Body of pancreas (tissue), 4 donors: Measurements from ENCODE around the gene RRAGB.

Source experiments
- CTCF ChIP-seq, 7 experiments: fragments of 450-650 bp in 4 of 7; fragments of 200-600 bp in 3 of 7; sonication (generic) in 3 of 7; IDR thresholded peaks; one replicate each; pipeline ENCODE4 v1.5.1; 2016 to 2019; ENCODE audit warnings: antibody characterized with exemption in 7 of 7
- POLR2A ChIP-seq, 3 donors: fragments of 450-650 bp; IDR thresholded peaks; one replicate each; pipeline ENCODE4 v1.6.1; 2016; ENCODE audit warnings: antibody characterized with exemption in 3 of 3, mild to moderate bottlenecking in 2 of 3

- TF ChIP-seq CTCF (IDR thresholded peaks at IDR 0.05) = no peak
- no peak for TF ChIP-seq POLR2A (IDR thresholded peaks at IDR 0.05)
Observed at GRCh38 chrX:55750256-55750655, 32.7 kb downstream of the RRAGB start.
